Measurements from ENCODE around the gene SLC29A2.

DNA sequence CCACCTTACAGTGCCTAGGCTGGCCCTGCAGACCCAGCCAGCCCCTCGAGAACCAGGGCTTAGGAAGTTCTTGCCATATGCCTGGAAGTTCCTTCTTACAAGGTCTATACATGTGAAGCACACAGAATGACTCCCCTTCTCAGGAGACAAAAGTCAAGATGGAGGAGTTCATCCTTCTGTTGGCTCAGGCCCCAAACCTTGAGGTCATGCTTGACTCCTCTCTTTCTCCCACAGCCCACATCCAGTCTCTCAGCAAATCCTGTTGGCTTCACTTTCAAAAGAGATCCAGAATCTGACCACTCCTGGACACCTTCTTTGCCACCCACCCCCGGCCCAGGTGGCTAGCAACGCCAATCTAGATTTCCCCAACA is 53.0 kb downstream of the SLC29A2 start:
- TF ChIP-seq, protein P1, sequence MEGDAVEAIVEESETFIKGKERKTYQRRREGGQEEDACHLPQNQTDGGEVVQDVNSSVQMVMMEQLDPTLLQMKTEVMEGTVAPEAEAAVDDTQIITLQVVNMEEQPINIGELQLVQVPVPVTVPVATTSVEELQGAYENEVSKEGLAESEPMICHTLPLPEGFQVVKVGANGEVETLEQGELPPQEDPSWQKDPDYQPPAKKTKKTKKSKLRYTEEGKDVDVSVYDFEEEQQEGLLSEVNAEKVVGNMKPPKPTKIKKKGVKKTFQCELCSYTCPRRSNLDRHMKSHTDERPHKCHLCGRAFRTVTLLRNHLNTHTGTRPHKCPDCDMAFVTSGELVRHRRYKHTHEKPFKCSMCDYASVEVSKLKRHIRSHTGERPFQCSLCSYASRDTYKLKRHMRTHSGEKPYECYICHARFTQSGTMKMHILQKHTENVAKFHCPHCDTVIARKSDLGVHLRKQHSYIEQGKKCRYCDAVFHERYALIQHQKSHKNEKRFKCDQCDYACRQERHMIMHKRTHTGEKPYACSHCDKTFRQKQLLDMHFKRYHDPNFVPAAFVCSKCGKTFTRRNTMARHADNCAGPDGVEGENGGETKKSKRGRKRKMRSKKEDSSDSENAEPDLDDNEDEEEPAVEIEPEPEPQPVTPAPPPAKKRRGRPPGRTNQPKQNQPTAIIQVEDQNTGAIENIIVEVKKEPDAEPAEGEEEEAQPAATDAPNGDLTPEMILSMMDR (IDR thresholded peaks at IDR 0.05; ENCODE audit: low read length), result no peak
- no peak for TF ChIP-seq EZH2 (optimal IDR thresholded peaks at IDR 0.05; ENCODE audit: low read depth, low read length)
- no peak for TF ChIP-seq EZH2phosphoT487 (IDR thresholded peaks at IDR 0.05; ENCODE audit: low read length)
